HG03432 (cell line): Measurements from ENCODE around the gene MIR17HG.

Experiments used
- ATAC-seq: cut with Tn5 transposase; IDR thresholded peaks from one replicate; pipeline ENCODE4 v1.9.1; 2021; ENCODE audit warnings: mild to moderate bottlenecking, moderate library complexity; ENCODE audit not compliant: unreplicated experiment

Gene MIR17HG

DNA sequence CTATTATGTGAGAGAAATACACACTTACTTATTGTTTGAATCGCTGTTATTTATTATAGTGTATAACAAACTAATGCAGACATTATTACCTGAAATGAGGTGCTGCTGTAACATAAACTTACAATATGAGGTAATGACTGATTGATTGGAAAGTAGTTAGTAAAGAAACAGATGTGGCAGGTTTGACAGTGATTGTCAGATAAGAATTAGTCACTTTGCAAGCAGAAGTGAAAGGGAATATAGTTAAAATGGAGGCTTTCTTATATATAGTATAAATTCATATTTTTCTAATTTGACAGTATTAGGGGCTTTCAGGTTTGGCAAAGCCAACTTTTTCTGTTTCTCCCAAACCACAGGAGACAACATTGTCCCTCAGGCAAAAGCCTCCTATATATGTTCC, 20.6 kb downstream of the MIR17HG start:
- ATAC-seq = no peak

- peak; percentile 42 for ATAC-seq
Measured at GRCh38 chr13:91368676-91369440, 21.4 kb downstream of the MIR17HG start.

DNA sequence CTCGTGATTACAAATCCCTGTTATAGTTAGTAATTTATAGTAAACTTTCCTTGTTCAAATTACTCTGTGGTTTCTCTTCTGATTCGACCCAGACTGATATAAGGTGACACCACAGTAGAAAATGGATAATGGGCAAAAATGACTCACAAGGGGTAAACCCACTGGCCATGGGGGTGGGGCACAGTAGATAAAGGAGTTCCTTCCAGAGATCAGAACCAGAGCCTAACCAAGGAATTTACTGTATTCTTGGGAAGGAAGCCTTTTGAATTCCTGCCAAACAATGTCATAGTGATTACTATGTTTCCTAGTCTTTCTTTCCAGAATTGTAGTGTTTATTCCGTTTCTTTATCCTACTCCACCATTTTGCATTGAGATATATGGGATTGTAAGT, 21.9 kb downstream of the MIR17HG start:
- peak; percentile 52 for ATAC-seq

GRCh38 chr13:91370501-91370900, 23.0 kb downstream of the MIR17HG start:
- no peak for ATAC-seq

DNA sequence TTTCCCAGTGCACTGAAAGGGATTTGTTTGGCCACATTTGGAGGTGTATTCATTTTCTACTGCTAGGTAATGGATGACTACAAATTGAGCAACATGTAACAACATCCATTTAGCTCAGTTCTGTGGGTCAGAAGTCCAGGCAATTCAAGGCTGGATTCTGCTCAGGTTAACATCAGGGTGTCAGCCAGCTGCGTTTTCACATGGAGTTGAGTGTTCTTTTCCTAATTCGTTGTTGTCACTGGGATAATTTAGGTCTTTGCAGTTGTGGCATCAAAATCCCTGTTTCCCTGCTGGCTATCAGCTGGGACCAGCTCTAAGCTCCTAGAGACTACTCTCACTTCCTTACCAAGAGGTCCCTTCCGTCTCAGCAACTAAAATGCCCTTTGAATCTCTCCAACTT, 25.4 kb downstream of the MIR17HG start:
- ATAC-seq = no peak

- peak; percentile 98 for ATAC-seq
Measured at GRCh38 chr13:91375116-91375729, 27.7 kb downstream of the MIR17HG start.

GRCh38 chr13:91381371-91381770, 33.9 kb downstream of the MIR17HG start:
- ATAC-seq = peak; percentile 58

GRCh38 chr13:91383836-91384235, 36.3 kb downstream of the MIR17HG start:
- no peak for ATAC-seq

- ATAC-seq = no peak
Measured at GRCh38 chr13:91384896-91385295, 37.4 kb downstream of the MIR17HG start.

GRCh38 chr13:91389186-91389585, 41.7 kb downstream of the MIR17HG start:
- ATAC-seq = no peak

DNA sequence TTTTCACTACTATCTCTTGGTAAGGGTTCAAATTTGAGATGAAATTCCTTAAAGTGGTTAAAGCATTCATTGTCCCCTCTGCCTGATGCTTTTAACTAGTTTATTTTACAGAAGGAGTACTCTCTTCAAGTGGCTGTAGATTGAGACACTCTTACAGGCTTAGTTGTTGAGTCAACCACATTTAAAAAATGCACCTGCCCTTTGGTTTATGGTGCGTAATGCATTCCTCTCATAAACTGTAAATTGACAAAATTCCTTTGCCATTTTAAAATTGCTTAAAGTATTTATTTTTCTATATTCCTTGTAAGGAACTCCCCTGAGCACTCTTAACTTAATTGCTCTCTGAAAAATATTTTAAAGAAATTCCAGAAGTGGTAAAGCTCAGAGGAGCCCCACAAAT, 50.1 kb downstream of the MIR17HG start:
- ATAC-seq = no peak

GRCh38 chr13:91398413-91399188, 51.1 kb downstream of the MIR17HG start, which contains the start of gene GPC5:
Gene GPC5, plus strand, starts transcription at chr13:91398621.
- ATAC-seq = peak; percentile 91

DNA sequence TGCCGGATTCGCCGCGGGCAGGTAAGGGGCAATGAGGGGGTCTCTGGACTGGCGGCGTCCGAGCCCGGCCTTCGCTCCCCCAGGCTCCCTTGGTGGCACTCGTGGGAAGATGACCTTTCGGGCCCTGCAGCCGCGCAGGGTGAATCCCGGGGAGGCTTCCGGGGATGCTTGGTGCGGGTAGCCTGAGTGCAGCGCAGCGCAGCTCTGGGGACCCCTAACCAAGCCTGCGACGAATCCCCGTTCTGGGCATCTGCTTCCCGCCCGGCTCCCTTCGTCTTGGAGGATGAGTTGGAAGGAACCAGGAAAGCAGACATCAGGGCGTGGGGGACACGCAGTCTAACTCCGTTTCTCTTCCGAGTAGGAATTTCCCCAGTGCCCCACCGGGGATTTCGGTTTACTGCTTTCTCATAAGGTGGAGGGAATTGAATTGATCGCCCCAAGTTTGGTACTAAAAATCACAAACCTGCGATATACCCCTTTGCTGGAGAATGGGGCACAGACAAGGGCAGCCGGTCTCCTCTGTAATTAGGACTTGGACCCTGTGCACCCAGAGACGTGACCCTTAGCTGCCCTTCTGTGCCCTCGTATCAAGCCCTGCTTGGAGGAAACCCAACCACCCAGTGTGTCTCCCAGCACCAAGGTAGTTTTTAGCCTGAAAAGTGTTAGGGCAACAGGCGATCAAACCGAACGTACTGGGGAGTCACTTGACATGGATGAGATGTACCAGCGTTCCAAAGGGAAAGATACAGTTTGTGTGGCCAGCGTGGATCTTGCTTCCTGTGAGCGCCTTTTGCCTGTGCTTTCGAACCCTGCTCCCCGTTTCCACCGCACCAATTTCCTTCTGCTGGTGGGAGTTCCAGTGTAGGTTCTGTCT, 51.9 kb downstream of the MIR17HG start:
- peak; percentile 18 for ATAC-seq

DNA sequence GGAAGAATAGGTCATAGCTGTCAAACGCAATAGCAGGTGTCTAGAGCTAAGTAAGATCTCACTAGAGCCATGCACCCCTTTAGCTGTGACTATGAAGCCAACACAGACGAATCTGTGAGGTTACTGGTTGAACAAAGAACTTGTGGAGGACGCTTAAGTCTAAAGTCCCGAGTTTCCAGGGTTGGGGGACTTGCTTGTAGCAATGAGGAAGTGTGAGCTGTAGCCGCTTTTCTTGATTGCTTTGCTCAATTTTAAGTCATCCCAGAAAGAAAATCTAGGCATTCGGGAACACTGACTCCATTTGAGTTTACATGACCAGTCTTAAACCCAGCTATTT, 52.5 kb downstream of the MIR17HG start:
- peak; percentile 19 for ATAC-seq

DNA sequence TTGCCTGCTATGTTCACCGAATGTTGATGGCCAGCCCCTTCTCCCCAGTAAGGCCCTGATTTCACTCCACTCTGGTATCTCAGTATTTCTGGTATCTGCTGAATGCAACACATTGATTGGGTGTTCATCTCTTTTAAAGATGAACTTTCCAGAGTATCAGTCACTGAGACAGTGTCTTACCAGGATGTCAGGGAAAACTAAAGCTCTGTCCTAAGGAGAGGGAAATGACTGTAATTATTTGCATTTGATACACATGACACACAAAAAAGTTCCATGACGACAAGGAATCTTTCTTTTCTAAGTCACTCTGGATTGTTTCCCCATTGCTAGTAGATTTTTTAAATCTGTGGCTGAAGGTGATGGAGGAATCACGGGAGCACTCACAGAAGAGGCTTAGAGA, 53.2 kb downstream of the MIR17HG start:
- ATAC-seq = no peak

DNA sequence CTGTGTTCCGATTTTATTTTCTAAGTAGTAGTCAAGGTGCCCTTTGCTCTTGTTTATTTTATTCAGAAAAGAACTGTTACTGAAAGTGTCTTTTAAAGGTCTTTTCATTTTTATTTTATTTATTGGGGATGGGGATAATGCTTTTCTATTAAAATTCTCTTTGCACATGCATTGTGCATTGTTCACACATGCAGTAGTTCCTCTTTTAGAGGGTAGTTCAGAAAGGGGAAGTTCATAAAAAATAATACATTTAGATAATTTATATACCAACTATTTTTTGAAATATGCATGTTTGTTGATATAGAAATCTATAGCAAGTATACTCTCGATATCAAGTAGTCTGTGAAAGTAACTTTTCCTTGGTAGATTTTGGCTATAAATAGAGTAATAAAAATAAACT, 54.4 kb downstream of the MIR17HG start:
- no peak for ATAC-seq
